Measurements from ENCODE around the gene CEP128. TPM values are rescaled to one million over a fixed set of nuclear protein-coding genes. Genes with fewer than 3 reads are reported as not detected.

The CEP128 gene
- total RNA-seq, 4 donors from 2014 or later = 1.9 to 9.7 (median 4.0) TPM

DNA sequence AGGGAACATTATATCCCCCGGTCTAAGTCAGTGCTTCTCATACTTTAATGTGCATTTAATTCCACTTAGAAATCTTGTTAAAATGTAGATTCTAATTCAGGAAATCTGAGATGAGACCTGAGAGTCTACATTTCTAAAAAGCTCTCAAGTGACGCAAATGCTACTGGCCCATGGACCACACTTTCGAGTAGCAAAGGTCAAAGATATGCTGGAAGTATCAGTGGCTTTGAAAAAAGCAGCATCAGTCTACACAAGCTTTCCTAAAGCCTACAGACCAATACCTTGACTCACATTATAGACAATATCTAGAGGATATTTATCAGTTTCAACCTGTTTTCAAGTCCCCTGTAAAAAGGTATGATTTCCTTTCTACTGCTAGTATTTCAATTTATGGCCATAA is 248.6 kb downstream of the CEP128 start:
- TF ChIP-seq CTCF (IDR thresholded peaks at IDR 0.05) (no peak), EP300 (IDR thresholded peaks at IDR 0.05; ENCODE audit: low read depth) (no peak), POLR2AphosphoS5 (IDR thresholded peaks at IDR 0.05) (no peak), POLR2A (IDR thresholded peaks at IDR 0.05) (no peak)
- 97 to 100% methylated on average over 3 of the region's 3 CpGs for WGBS, 2 donors (ENCODE audit: low coverage in 1 of 2)
- no peak for DNase-seq
- Histone ChIP-seq H3K27me3 (no peaks in the 10 kb centered on the region), H3K4me3 (no peak overlapping the region), H3K9me3 (no peaks in the 10 kb centered on the region), H3K36me3 (no peaks in the 10 kb centered on the region), H3K27ac (no peak overlapping the region), H3K4me1 (no peaks in the 10 kb centered on the region)
- intact Hi-C loops (cut with DNase I; ENCODE audit: low total_unique reads) = no loop called here
- in situ Hi-C loops (cut with MboI; ENCODE audit: low pct_ligation_motif_present in 1 of 4, low pct_unique_long_range_greater_than_20kb in 1 of 4, low sequenced_read_pairs in 3 of 4) = no loop called here

- H3K4me1 ChIP-seq = no peaks in the 10 kb centered on the region
- H3K27me3 ChIP-seq = no peaks in the 10 kb centered on the region
- intact Hi-C loops (cut with DNase I; ENCODE audit: low total_unique reads) = no loop called here
- no peak overlapping the region for H3K4me3 ChIP-seq
- TF ChIP-seq CTCF (IDR thresholded peaks at IDR 0.05) (no peak), POLR2A (IDR thresholded peaks at IDR 0.05) (no peak), EP300 (IDR thresholded peaks at IDR 0.05; ENCODE audit: low read depth) (no peak), POLR2AphosphoS5 (IDR thresholded peaks at IDR 0.05) (no peak)
- no peak for DNase-seq
- no peak overlapping the region for H3K27ac ChIP-seq
- peaks cover 18 to 27% of the 10 kb centered on the region in 2 donors for H3K9me3 ChIP-seq
- peaks cover 0 to 4% (median 0%) of the 10 kb centered on the region in 4 donors for H3K36me3 ChIP-seq
- 96 to 97% methylated on average over 3 of the region's 3 CpGs for WGBS, 2 donors (ENCODE audit: low coverage in 1 of 2)
- in situ Hi-C loops (cut with MboI; ENCODE audit: low pct_ligation_motif_present in 1 of 4, low pct_unique_long_range_greater_than_20kb in 1 of 4, low sequenced_read_pairs in 3 of 4) = no loop called here
These were observed 259.9 kb downstream of the CEP128 start for GRCh38 chr14:80681651-80682050.

DNA sequence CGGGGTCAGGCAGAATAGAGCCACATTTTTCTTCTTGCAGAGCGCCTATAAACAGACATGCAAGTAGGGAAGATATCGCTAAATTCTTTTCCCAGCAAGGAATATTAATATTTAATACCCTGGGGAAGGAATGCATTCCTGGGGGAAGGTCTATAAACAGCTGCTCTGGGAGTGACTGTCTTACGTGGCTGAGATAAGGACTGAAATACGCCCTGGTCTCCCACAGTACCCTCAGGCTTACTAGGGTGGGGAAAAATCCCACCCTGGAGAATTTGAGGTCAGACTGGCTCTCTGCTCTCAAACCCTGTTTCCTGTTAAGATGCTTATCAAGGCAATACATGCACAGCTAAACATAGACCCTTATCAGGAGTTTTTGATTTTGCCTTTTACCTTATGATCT is 262.3 kb downstream of the CEP128 start:
- no peak for TF ChIP-seq POLR2A (IDR thresholded peaks at IDR 0.05)
- TF ChIP-seq EP300 (IDR thresholded peaks at IDR 0.05; ENCODE audit: low read depth) = no peak
- Histone ChIP-seq H3K27ac (no peak overlapping the region), H3K9me3 (peaks cover 15 to 27% of the 10 kb centered on the region in 2 donors), H3K4me1 (no peaks in the 10 kb centered on the region), H3K27me3 (no peaks in the 10 kb centered on the region), H3K36me3 (peaks cover 0 to 4% (median 0%) of the 10 kb centered on the region in 4 donors), H3K4me3 (no peak overlapping the region)
- in situ Hi-C loops (cut with MboI; ENCODE audit: low pct_ligation_motif_present in 1 of 4, low pct_unique_long_range_greater_than_20kb in 1 of 4, low sequenced_read_pairs in 3 of 4) (no loop called here), intact Hi-C loops (cut with DNase I; ENCODE audit: low total_unique reads) (no loop called here)
- DNase-seq = no peak
- 96 to 97% methylated on average over 4 to 5 of the region's 5 CpGs for WGBS, 2 donors (ENCODE audit: low coverage in 1 of 2)

- Histone ChIP-seq H3K4me3 (no peak overlapping the region), H3K4me1 (no peaks in the 10 kb centered on the region), H3K9me3 (peaks cover 13 to 27% of the 10 kb centered on the region in 2 donors), H3K36me3 (peaks cover 0 to 4% (median 0%) of the 10 kb centered on the region in 4 donors), H3K27me3 (no peaks in the 10 kb centered on the region), H3K27ac (no peak overlapping the region)
- DNase-seq = no peak
- TF ChIP-seq EP300 (IDR thresholded peaks at IDR 0.05; ENCODE audit: low read depth) (no peak), POLR2AphosphoS5 (IDR thresholded peaks at IDR 0.05) (no peak), CTCF (IDR thresholded peaks at IDR 0.05) (no peak), POLR2A (IDR thresholded peaks at IDR 0.05) (no peak)
- WGBS, 2 donors (ENCODE audit: low coverage in 1 of 2) = 97 to 100% methylated on average over 3 of the region's 3 CpGs
- in situ Hi-C loops (cut with MboI; ENCODE audit: low pct_ligation_motif_present in 1 of 4, low pct_unique_long_range_greater_than_20kb in 1 of 4, low sequenced_read_pairs in 3 of 4) = no loop called here
- intact Hi-C loops (cut with DNase I; ENCODE audit: low total_unique reads) = no loop called here
These were observed 263.1 kb downstream of the CEP128 start for GRCh38 chr14:80678436-80678835.

DNA sequence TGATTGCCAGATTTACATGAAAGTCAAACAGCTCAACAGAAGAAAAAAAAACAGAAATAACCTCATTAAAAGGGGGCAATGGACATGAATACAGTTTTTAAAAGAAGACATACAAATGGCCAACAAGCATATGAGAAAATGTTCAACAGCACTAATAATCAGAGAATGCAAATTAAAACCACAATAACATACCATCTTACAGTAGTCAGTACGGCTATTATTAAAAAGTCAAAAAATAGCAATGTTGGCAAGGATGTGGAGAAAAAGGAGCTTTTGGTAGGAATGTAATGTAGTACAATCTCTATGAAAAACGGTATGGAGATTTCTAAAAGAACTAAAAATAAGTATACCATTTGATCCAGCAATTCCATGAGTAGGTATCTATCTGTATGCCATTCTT is 272.1 kb downstream of the CEP128 start:
- intact Hi-C loops (cut with DNase I; ENCODE audit: low total_unique reads) = no loop called here
- Histone ChIP-seq H3K4me1 (no peaks in the 10 kb centered on the region), H3K27ac (no peak overlapping the region), H3K4me3 (no peak overlapping the region), H3K36me3 (no peaks in the 10 kb centered on the region), H3K9me3 (no peaks in the 10 kb centered on the region), H3K27me3 (no peaks in the 10 kb centered on the region)
- no peak for DNase-seq
- TF ChIP-seq POLR2A (IDR thresholded peaks at IDR 0.05) (no peak), CTCF (IDR thresholded peaks at IDR 0.05) (no peak), EP300 (IDR thresholded peaks at IDR 0.05; ENCODE audit: low read depth) (no peak), POLR2AphosphoS5 (IDR thresholded peaks at IDR 0.05) (no peak)
- in situ Hi-C loops (cut with MboI; ENCODE audit: low pct_ligation_motif_present in 1 of 4, low pct_unique_long_range_greater_than_20kb in 1 of 4, low sequenced_read_pairs in 3 of 4) = no loop called here
- WGBS, 2 donors (ENCODE audit: low coverage in 1 of 2) = 81 to 94% methylated on average over 2 of the region's 2 CpGs

Data from transverse colon (tissue), 4 donors.